Panc1 (cell line): Measurements from ENCODE around the gene SLC9A1. TPM values are rescaled to one million over a fixed set of nuclear protein-coding genes. Genes with fewer than 3 reads are reported as not detected.

ENCODE experiments used
- ATAC-seq: fragments of 200-7000 bp; cut with Tn5 transposase; 2 replicates; pipeline ENCODE4 v1.9.1; 2020; ENCODE audit warnings: mild to moderate bottlenecking, moderate library complexity
- BruUV-seq: library from RNA; stranded (reverse); fragments of 400-500 nt; replicated peaks from 2 replicates; lab custom pipeline; 2021; lab: Mats Ljungman, UMichigan
- CTCF ChIA-PET: fragments of 300-600 bp; sonication (Branson Sonifier 250); formaldehyde crosslinking; loops from one replicate; lab custom pipeline; 2022; ENCODE audit warnings: antibody characterized with exemption; lab: Charles Lee
- POLR2A ChIA-PET: fragments of 300-600 bp; sonication (Branson Sonifier 250); formaldehyde crosslinking; loops from one replicate; lab custom pipeline; 2022; ENCODE audit warnings: antibody characterized with exemption; lab: Charles Lee
- DNase-seq: peaks from one replicate; pipeline ENCODE4 v3.0.0-alpha.2; 2010; ENCODE audit warnings: low read depth, low spot score
- H3K27ac ChIP-seq: 2 replicates; pipeline ENCODE4 v1.5.1; 2011; ENCODE audit warnings: mild to moderate bottlenecking, low read length, inconsistent platforms
- H3K27me3 ChIP-seq: fragments of 200-500 bp; sonication (Bioruptor generic); 2 replicates; pipeline ENCODE4 v1.6.0; 2014; ENCODE audit warnings: low read length, inconsistent platforms; ENCODE audit not compliant: control insufficient read depth, insufficient read depth
- H3K36me3 ChIP-seq: fragments of 200-500 bp; sonication (Bioruptor generic); 2 replicates; pipeline ENCODE4 v1.5.1; 2014; ENCODE audit warnings: inconsistent platforms, mild to moderate bottlenecking, low read length, moderate library complexity; ENCODE audit not compliant: control insufficient read depth, insufficient read depth
- H3K4me1 ChIP-seq: 2 replicates; pipeline ENCODE4 v1.5.1; 2011; ENCODE audit warnings: inconsistent platforms, mild to moderate bottlenecking, low read length, moderate library complexity; ENCODE audit not compliant: control insufficient read depth, insufficient read depth
- H3K4me3 ChIP-seq, 2 experiments: 2 replicates each; pipeline ENCODE4 v1.5.1; 2011 to 2012; ENCODE audit warnings: low read depth in 2 of 2, low read length in 2 of 2, mild to moderate bottlenecking in 2 of 2, inconsistent platforms in 1 of 2, moderate library complexity in 1 of 2
- H3K9me3 ChIP-seq: fragments of 200-500 bp; sonication (Bioruptor generic); 2 replicates; pipeline ENCODE4 v1.5.1; 2014; ENCODE audit warnings: low read depth, mild to moderate bottlenecking, inconsistent platforms, low read length, moderate library complexity; ENCODE audit not compliant: control insufficient read depth, insufficient read depth
- POLR2AphosphoS5 ChIP-seq: IDR thresholded peaks from 2 replicates; pipeline ENCODE4 v1.6.1; 2012; ENCODE audit warnings: mild to moderate bottlenecking, low read depth, low read length, moderate library complexity
- SIN3A ChIP-seq: IDR thresholded peaks from 2 replicates; pipeline ENCODE4 v1.6.1; 2012; ENCODE audit warnings: low read depth, mild to moderate bottlenecking, low read length, moderate library complexity, borderline replicate concordance; ENCODE audit not compliant: insufficient read depth
- TCF7L2 ChIP-seq: IDR thresholded peaks from 2 replicates; pipeline ENCODE4 v1.6.1; 2011; ENCODE audit warnings: mild to moderate bottlenecking, low read depth, low read length, inconsistent platforms
- in situ Hi-C: cut with HindIII; loops from 2 replicates; pipeline ENCODE4 v1.10.0; 2016; ENCODE audit warnings: low sequenced_read_pairs, low pct_unique_long_range_greater_than_20kb
- intact Hi-C: fragments of 100-400 bp; cut with micrococcal nuclease; formaldehyde crosslinking; loops from one replicate; pipeline ENCODE4 v1.10.0; 2022; ENCODE audit not compliant: unreplicated experiment
- total RNA-seq: library from RNA; stranded (reverse); gene quantifications from one replicate; pipeline ENCODE4 v1.2.1, GENCODE V29; 2021; ENCODE audit not compliant: unreplicated experiment
- TF ChIP-seq, protein P1 (sequence below), 2 experiments: IDR thresholded peaks; 2 replicates each; pipeline ENCODE4 v1.6.1; 2011 to 2012; ENCODE audit warnings: low read depth in 2 of 2, control low read depth in 1 of 2, low read length in 1 of 2, mild to moderate bottlenecking in 1 of 2, moderate library complexity in 1 of 2; ENCODE audit not compliant: insufficient read depth in 1 of 2
- TF ChIP-seq, protein P2 (sequence below): fragments of 450-650 bp; IDR thresholded peaks from 2 replicates; pipeline ENCODE4 v1.5.1; 2017; ENCODE audit warnings: mild to moderate bottlenecking

The SLC9A1 gene
- total RNA-seq, 1 experiment from 2014 or later, result 31.3 TPM

DNA sequence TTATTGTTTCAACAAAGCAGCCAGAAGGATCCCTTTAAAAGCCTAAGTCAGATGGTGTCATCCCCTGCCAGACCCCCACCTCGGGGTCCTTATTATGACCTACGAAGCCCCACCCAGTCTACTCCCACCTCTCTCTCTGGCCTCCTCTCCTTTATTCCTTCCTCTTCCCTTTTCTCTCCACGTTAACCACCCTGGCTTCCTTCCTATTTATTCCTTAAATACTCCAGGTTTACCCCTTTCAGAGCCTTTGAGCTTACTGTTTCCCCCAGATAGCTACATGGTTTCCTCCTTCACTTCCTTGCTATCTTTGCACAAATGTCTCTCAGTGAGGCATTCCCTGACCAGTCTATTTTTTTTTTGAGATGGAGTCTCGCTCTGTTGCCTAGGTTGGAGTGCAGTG lies 12.0 kb upstream of the SLC9A1 start:
- in situ Hi-C loops, result no loop called here
- Histone ChIP-seq H3K9me3 (no peaks in the 10 kb centered on the region), H3K27me3 (no peaks in the 10 kb centered on the region), H3K36me3 (no peaks in the 10 kb centered on the region), H3K27ac (no peak overlapping the region; the same call in 1 of the 2 replicates), H3K4me3 (no peak overlapping the region), H3K4me1 (peaks cover 4% of the 10 kb centered on the region; the same call in 1 of the 2 replicates)
- ChIA-PET CTCF (interaction anchor here (0.6 kb wide), 1 partner anchor 169 kb away, joined by 6 read pairs; no protein-coding TSS in a partner anchor), POLR2A (interaction anchor here (0.6 kb wide), 1 partner anchor 15 kb away, joined by 3 read pairs; no protein-coding TSS in a partner anchor)
- no peak for DNase-seq
- ATAC-seq, result no peak
- no TSS peak for BruUV-seq
- intact Hi-C loops, result no loop called here
- TF ChIP-seq SIN3A (no peak), TCF7L2 (no peak), POLR2AphosphoS5 (no peak)
- TF ChIP-seq, protein P1, sequence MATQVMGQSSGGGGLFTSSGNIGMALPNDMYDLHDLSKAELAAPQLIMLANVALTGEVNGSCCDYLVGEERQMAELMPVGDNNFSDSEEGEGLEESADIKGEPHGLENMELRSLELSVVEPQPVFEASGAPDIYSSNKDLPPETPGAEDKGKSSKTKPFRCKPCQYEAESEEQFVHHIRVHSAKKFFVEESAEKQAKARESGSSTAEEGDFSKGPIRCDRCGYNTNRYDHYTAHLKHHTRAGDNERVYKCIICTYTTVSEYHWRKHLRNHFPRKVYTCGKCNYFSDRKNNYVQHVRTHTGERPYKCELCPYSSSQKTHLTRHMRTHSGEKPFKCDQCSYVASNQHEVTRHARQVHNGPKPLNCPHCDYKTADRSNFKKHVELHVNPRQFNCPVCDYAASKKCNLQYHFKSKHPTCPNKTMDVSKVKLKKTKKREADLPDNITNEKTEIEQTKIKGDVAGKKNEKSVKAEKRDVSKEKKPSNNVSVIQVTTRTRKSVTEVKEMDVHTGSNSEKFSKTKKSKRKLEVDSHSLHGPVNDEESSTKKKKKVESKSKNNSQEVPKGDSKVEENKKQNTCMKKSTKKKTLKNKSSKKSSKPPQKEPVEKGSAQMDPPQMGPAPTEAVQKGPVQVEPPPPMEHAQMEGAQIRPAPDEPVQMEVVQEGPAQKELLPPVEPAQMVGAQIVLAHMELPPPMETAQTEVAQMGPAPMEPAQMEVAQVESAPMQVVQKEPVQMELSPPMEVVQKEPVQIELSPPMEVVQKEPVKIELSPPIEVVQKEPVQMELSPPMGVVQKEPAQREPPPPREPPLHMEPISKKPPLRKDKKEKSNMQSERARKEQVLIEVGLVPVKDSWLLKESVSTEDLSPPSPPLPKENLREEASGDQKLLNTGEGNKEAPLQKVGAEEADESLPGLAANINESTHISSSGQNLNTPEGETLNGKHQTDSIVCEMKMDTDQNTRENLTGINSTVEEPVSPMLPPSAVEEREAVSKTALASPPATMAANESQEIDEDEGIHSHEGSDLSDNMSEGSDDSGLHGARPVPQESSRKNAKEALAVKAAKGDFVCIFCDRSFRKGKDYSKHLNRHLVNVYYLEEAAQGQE (IDR thresholded peaks at IDR 0.05; ENCODE audit: insufficient read depth in 1 of 2, low read depth in 2 of 2, low read length in 1 of 2), result no peak
- TF ChIP-seq, protein P2, sequence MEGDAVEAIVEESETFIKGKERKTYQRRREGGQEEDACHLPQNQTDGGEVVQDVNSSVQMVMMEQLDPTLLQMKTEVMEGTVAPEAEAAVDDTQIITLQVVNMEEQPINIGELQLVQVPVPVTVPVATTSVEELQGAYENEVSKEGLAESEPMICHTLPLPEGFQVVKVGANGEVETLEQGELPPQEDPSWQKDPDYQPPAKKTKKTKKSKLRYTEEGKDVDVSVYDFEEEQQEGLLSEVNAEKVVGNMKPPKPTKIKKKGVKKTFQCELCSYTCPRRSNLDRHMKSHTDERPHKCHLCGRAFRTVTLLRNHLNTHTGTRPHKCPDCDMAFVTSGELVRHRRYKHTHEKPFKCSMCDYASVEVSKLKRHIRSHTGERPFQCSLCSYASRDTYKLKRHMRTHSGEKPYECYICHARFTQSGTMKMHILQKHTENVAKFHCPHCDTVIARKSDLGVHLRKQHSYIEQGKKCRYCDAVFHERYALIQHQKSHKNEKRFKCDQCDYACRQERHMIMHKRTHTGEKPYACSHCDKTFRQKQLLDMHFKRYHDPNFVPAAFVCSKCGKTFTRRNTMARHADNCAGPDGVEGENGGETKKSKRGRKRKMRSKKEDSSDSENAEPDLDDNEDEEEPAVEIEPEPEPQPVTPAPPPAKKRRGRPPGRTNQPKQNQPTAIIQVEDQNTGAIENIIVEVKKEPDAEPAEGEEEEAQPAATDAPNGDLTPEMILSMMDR, result no peak

DNA sequence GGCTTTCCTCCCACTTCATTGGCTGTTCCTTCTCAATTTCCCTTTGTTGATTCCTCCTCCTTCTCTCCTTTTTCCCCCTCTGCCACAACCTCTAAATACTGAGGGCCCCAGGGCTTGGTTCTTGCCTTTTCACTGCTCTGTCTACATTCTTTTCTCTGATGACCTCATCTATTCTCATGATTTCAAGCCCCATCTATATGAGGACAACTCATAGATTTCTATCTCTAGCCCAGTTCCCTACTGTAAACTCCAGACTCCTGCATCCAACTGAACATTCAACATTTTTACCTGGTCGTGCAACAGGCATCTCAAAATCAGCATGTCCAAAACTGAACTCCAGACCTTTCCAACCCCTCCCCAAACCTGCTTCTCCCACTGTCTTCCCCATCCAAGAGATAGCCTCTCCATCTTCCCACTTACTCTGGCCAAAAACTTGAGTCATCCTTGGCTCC lies 11.5 kb upstream of the SLC9A1 start:
- BruUV-seq, result no TSS peak
- H3K4me1 ChIP-seq, result peaks cover 4% of the 10 kb centered on the region; the same call in 1 of the 2 replicates
- in situ Hi-C loops, result no loop called here
- intact Hi-C loops, result no loop called here
- H3K27ac ChIP-seq, result no peak overlapping the region; the same call in 1 of the 2 replicates
- H3K36me3 ChIP-seq, result no peaks in the 10 kb centered on the region
- POLR2A ChIA-PET, result no interaction called here
- no peaks in the 10 kb centered on the region for H3K9me3 ChIP-seq
- CTCF ChIA-PET, result no interaction called here
- no peaks in the 10 kb centered on the region for H3K27me3 ChIP-seq
- TF ChIP-seq, protein P1 (IDR thresholded peaks at IDR 0.05; ENCODE audit: insufficient read depth in 1 of 2, low read depth in 2 of 2, low read length in 1 of 2), result no peak
- DNase-seq (no peak), ATAC-seq (peak; percentile 75; the same call in 1 of the 2 replicates)
- H3K4me3 ChIP-seq, result no peak overlapping the region
